ENCODE results near the gene MRPS26. TPM values are rescaled to one million over a fixed set of nuclear protein-coding genes. Genes with fewer than 3 reads are reported as not detected.

The MRPS26 gene
- total RNA-seq, 1 experiment from 2014 or later, result 182 TPM

- no TSS peak for BruUV-seq (replicated peaks)
- H3K27ac ChIP-seq (ENCODE audit: low read length), result no peak overlapping the region
- no peaks in the 10 kb centered on the region for H3F3A ChIP-seq (ENCODE audit: low read length, unreplicated experiment)
- no peaks in the 10 kb centered on the region for H3K79me2 ChIP-seq (ENCODE audit: low read length)
- ATAC-seq, result no peak
- intact Hi-C loops (cut with micrococcal nuclease), result no loop called here
- TF ChIP-seq CTCF (conservative IDR thresholded peaks at IDR 0.05; ENCODE audit: low read depth, low read length) (no peak), EZH2phosphoT487 (IDR thresholded peaks at IDR 0.05; ENCODE audit: borderline replicate concordance, low read length) (no peak), EZH2 (IDR thresholded peaks at IDR 0.05; ENCODE audit: low read length, unreplicated experiment) (no peak)
- peaks cover 12% of the 10 kb centered on the region; the same call in 1 of the 2 replicates for H3K36me3 ChIP-seq (ENCODE audit: low read depth, low read length)
- no peaks in the 10 kb centered on the region for H4K20me1 ChIP-seq (ENCODE audit: low read length)
- DNase-seq, result no peak
- CTCF ChIA-PET, result no interaction called here
- no peak overlapping the region for H3K4me2 ChIP-seq (ENCODE audit: low read length)
- POLR2A ChIA-PET (ENCODE audit: unreplicated experiment), result no interaction called here
- H3K9me2 ChIP-seq (replicated peaks; ENCODE audit: low read length), result no peaks in the 10 kb centered on the region
- H3K4me1 ChIP-seq (ENCODE audit: insufficient read depth, low read length), result peaks cover 10% of the 10 kb centered on the region
- no peaks in the 10 kb centered on the region for H3K9me3 ChIP-seq (ENCODE audit: low read length)
- no peak overlapping the region for H3K4me3 ChIP-seq (ENCODE audit: low read length)
- no peak overlapping the region for H3K9ac ChIP-seq (ENCODE audit: low read length)
- no peaks in the 10 kb centered on the region for H3K27me3 ChIP-seq (ENCODE audit: low read length)
- no peak overlapping the region for H2AFZ ChIP-seq (ENCODE audit: low read length)
These were observed 8.2 kb upstream of the MRPS26 start for GRCh38 chr20:3037654-3038053.

- POLR2A ChIA-PET (ENCODE audit: unreplicated experiment), result no interaction called here
- H3K9me2 ChIP-seq (replicated peaks; ENCODE audit: low read length), result no peaks in the 10 kb centered on the region
These were observed 7.4 kb upstream of the MRPS26 start for GRCh38 chr20:3038454-3038853.

More at GRCh38 chr20:3038454-3038853, 7.4 kb upstream of the MRPS26 start:
- intact Hi-C loops (cut with micrococcal nuclease), result no loop called here
- Histone ChIP-seq H3K27ac (ENCODE audit: low read length) (no peak overlapping the region), H3K36me3 (ENCODE audit: low read depth, low read length) (peaks cover 12% of the 10 kb centered on the region; the same call in 1 of the 2 replicates), H3K27me3 (ENCODE audit: low read length) (no peaks in the 10 kb centered on the region), H3F3A (ENCODE audit: low read length, unreplicated experiment) (no peaks in the 10 kb centered on the region), H2AFZ (ENCODE audit: low read length) (no peak overlapping the region), H3K9ac (ENCODE audit: low read length) (no peak overlapping the region), H3K4me1 (ENCODE audit: insufficient read depth, low read length) (peaks cover 10% of the 10 kb centered on the region), H3K4me3 (ENCODE audit: low read length) (no peak overlapping the region), H3K79me2 (ENCODE audit: low read length) (no peaks in the 10 kb centered on the region), H3K4me2 (ENCODE audit: low read length) (no peak overlapping the region), H3K9me3 (ENCODE audit: low read length) (no peaks in the 10 kb centered on the region), H4K20me1 (ENCODE audit: low read length) (no peaks in the 10 kb centered on the region)
- CTCF ChIA-PET, result no interaction called here
- no peak for ATAC-seq
- TSS peak; percentile 25 for BruUV-seq (replicated peaks)
- no peak for DNase-seq
- TF ChIP-seq EZH2 (IDR thresholded peaks at IDR 0.05; ENCODE audit: low read length, unreplicated experiment) (no peak), EZH2phosphoT487 (IDR thresholded peaks at IDR 0.05; ENCODE audit: borderline replicate concordance, low read length) (no peak), CTCF (conservative IDR thresholded peaks at IDR 0.05; ENCODE audit: low read depth, low read length) (no peak)

Data from PC-3 (cell line).